GM21423 (cell line): ENCODE measurements around the gene RNF225.
"Not testable (repeated sequence)": the region's sequence is repeated elsewhere in the genome, so short reads cannot be mapped to it uniquely, and the experiment has no call there.

Source experiments
- ATAC-seq: cut with Tn5 transposase; IDR thresholded peaks from one replicate; pipeline ENCODE4 v1.9.1; 2021; ENCODE audit warnings: mild to moderate bottlenecking, moderate library complexity; ENCODE audit not compliant: unreplicated experiment

RNF225 gene

GRCh38 chr19:58361900-58362271, 33.6 kb upstream of the RNF225 start:
- peak; percentile 2 for ATAC-seq

- ATAC-seq = peak; percentile 84
Observed at GRCh38 chr19:58362272-58362994, 33.0 kb upstream of the RNF225 start, which contains the start of gene ZNF497. Gene ZNF497 (minus strand): TSS chr19:58362751. CDS start chr19:58357635, 5,116 bp downstream.

- no peak for ATAC-seq
Observed at GRCh38 chr19:58364146-58364545, 31.3 kb upstream of the RNF225 start.

- no peak for ATAC-seq
Observed at GRCh38 chr19:58366585-58367430, 28.6 kb upstream of the RNF225 start.

- no peak for ATAC-seq
Observed at GRCh38 chr19:58367698-58368454, 27.6 kb upstream of the RNF225 start.

- no peak for ATAC-seq
Observed at GRCh38 chr19:58368561-58369360, 26.7 kb upstream of the RNF225 start.

GRCh38 chr19:58372311-58373133, 22.9 kb upstream of the RNF225 start:
- ATAC-seq = no peak

GRCh38 chr19:58374200-58374599, 21.3 kb upstream of the RNF225 start:
- ATAC-seq = no peak

GRCh38 chr19:58376724-58377123, 18.7 kb upstream of the RNF225 start:
- not testable (repeated sequence) for ATAC-seq

GRCh38 chr19:58379246-58379645, 16.2 kb upstream of the RNF225 start:
- no peak for ATAC-seq

- no peak for ATAC-seq
Observed at GRCh38 chr19:58380037-58380661, 15.3 kb upstream of the RNF225 start.

- peak; percentile 76 for ATAC-seq
Observed at GRCh38 chr19:58380662-58381459, 14.6 kb upstream of the RNF225 start, which contains the start of gene ZNF837. Gene ZNF837 (minus strand): TSS chr19:58381030. CDS start chr19:58369332, 11,698 bp downstream.

GRCh38 chr19:58381460-58382212, 13.8 kb upstream of the RNF225 start:
- no peak for ATAC-seq

- ATAC-seq = no peak
Observed at GRCh38 chr19:58382997-58383603, 12.4 kb upstream of the RNF225 start.

GRCh38 chr19:58385313-58385890, 10.1 kb upstream of the RNF225 start:
- ATAC-seq = no peak

- peak; percentile 4 for ATAC-seq
Observed at GRCh38 chr19:58385891-58386575, 9.4 kb upstream of the RNF225 start.
